GM04503 (cell line): Measurements from ENCODE around the gene REG4.
"Not testable (repeated sequence)": the region's sequence is repeated elsewhere in the genome, so short reads cannot be mapped to it uniquely, and the experiment has no call there.

Experiments
- DNase-seq: peaks from one replicate; pipeline ENCODE4 v3.0.0-alpha.2; 2012; ENCODE audit warnings: low read depth

REG4 gene

GRCh38 chr1:119811387-119811786 is at the start of gene REG4:
Gene REG4, minus strand, starts transcription at chr1:119811460. Its CDS starts 2,691 bp downstream, at chr1:119808769.
- no peak for DNase-seq

- no peak for DNase-seq
Measured at GRCh38 chr1:119859647-119860046, 48.4 kb upstream of the REG4 start.

DNA sequence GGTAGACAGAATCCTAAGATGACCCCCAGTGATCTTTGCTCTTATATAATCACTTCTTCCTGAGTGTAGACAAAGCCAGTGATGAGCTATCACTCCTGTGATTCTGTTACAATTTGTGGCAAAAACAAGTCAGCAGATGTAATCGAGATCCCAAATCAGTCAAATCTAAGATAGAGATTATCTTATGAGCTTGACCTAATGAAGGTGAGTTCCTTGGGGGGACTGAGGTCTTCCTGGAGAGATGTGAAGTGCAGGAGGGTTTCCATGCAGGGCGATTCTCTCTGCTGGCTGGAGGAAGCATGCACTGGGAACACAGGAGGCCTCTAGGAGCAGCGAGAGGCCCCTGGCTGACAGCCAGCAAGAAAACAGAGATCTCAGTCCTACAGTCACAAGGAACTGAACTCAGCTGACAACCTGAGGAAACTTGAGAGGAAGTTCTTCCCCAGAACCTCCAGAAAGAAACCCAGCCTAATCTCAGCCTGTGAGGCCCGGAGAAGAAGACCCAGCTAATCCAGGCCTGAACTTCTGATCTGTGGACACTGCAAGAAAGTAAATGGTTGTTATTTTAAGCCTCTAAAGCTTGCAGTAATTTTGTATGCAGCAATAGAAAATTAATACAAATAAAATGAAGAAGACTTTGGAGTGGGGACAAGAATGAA is 47.4 kb upstream of the REG4 start:
- not testable (repeated sequence) for DNase-seq

DNA sequence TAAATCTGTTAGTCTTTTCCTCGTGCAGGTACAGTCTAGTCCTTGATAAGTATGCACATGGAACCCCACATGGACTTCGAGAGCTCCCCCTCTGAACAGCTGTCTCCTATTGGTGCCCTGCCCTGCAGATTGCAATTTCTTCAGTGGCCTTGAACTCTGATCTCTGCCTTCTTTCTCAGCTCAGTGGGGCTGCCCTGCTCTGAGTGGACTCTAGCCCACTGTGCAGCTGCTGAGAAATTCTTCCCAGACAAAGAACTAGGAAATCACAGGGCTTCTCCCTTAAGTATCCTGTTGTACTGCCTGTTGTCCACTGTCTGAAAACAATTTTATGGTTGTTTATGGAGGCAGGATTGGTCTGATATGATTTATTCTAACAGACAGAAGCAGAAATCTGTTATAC is 46.9 kb upstream of the REG4 start:
- no peak for DNase-seq

DNA sequence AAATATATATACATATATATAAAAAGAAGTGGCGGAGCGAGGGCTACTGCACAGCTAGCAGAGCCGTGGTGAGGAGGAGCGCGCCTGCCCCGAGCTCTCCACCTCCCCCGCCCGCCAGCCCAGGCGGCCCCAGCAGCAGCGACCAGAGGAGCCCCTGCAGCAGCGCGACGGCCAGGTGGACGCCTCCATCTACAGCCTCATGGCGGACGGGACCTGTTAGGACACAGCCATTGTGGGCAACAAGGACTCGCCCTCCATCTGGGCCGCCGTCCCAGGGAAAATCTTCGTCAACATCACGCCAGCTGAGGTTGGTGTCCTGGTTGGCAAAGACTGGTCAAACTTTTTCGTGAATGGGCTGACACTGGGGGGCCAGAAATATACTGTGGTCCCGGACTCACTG is 41.9 kb upstream of the REG4 start:
- no peak for DNase-seq

GRCh38 chr1:119844206-119844605 is 32.9 kb upstream of the REG4 start:
- not testable (repeated sequence) for DNase-seq

DNA sequence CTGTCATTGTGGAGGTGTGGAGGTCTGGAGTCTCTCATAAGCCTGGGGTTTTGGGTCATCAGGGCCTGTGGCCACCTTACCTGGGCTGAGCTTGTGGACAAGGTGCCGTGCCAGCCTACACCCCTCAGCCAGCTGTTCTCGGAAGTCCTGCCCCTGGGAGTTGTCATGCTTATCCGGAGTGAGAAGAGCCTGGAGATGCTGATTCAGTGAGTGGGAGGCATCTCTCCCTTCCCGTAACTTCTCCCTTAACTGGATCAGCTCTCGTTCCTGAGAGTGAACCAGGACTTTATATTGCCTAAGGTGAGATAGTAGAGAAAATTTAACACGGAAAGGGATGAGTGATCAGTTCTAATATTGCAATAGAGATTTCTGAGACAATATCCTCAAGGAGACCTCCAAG is 30.0 kb upstream of the REG4 start:
- DNase-seq = no peak

DNA sequence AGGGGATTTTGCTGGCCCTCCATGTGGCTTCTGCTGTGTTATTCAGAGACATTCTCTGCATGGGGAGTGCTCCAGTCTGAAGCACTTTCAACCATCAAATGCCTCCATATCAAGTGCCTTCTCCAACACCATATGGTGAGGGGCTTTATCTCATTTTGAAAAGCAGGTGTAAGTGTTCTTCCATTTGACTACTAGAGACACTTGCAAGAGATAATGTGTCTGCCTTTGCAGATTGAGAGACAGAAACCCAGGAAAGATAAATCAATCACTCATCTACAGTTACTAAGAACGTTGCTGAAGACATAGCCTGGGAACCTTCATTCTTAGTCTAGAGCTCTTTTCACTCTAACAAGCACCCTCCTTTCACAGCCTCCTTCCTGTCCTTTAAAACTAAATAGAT is 29.5 kb upstream of the REG4 start:
- no peak for DNase-seq

DNA sequence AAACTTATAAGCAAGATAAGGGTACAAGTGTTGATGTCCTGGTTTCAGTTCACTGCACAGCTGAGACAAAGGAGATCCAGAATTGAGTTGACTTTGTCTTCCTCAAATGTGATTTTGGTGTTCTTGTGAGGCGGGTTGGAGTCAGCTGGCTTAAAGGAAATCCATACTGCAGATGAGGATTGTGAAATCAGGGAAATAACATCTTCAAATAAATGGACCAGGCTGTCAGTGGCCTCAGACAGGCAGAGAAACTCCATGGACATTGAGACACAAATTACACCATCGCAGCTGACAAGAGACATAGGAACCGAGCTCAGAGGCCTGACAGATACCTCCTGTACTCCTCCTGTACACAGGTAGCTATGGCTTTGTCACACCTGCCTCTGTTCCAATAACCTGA is 27.0 kb upstream of the REG4 start:
- no peak for DNase-seq

- no peak for DNase-seq
Measured at GRCh38 chr1:119834990-119835389, 23.7 kb upstream of the REG4 start.

DNA sequence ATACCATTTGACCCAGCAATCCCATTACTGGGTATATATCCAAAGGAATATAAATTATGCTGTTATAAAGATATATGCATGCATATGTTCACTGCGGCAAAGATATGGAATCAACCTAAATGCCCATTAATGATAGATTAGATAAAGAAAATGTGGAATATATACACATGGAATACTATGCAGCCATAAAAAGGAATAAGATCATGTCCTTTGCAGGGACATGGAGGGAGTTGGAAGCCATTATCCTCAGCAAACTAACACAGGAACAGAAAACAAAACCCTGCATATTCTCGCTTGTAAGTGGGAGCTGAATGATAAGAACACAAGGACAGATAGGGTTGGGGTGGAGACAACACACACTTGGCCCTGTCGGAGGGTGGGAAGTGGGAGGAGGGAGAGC is 19.8 kb upstream of the REG4 start:
- no peak for DNase-seq

DNA sequence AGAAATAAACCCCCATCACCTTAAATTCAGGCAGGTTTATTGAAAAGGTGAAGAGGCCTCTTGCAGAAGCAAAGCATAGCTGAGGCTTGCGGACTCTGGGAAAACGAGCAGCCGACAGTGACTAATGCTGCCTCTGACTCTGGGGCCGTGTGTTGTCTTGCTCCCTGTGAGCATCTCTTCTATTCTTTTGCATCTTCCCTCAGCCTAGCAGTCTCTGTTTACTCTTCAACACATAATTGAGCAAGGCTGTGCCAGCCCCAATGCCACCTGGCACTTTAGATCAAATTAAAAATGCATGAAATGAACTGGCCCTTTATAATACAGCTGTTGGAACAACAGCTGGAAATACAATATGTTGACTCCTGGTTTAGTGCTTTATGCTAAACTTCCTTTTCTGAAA is 18.4 kb upstream of the REG4 start:
- DNase-seq = no peak

- DNase-seq = not testable (repeated sequence)
Measured at GRCh38 chr1:119829006-119829405, 17.7 kb upstream of the REG4 start.

- DNase-seq = no peak
Measured at GRCh38 chr1:119828266-119828665, 17.0 kb upstream of the REG4 start.

GRCh38 chr1:119827010-119827409 is 15.8 kb upstream of the REG4 start:
- DNase-seq = no peak

GRCh38 chr1:119822406-119822805 is 11.1 kb upstream of the REG4 start:
- DNase-seq = no peak

GRCh38 chr1:119818181-119818580 is 6.9 kb upstream of the REG4 start:
- DNase-seq = no peak

- DNase-seq = no peak
Measured at GRCh38 chr1:119816407-119816806, 5.1 kb upstream of the REG4 start.

GRCh38 chr1:119815928-119816327 is 4.7 kb upstream of the REG4 start:
- DNase-seq = no peak

GRCh38 chr1:119815361-119815760 is 4.1 kb upstream of the REG4 start:
- DNase-seq = peak; percentile 5

DNA sequence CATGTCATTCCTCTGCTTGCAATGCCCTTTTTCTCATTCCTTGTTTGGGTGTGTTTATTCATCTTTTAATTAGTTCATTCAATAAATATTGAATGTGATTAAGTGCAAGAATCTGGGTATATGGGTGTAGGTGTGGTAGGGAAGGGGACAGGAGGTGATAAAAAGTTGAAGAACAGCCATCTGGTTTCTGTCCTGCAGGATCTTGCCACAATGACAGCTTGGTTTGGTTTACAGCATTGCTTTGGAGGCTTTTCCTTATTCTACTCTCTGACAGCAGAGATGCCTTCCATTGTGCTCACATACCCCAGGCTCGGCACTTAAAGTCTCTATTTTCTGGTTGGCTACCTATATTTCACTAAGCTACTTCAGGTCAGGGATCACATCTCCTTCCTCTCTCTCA is 3.0 kb upstream of the REG4 start:
- DNase-seq = no peak

- DNase-seq = no peak
Measured at GRCh38 chr1:119811985-119812557, 811 bp upstream of the REG4 start.

- no peak for DNase-seq
Measured at GRCh38 chr1:119808972-119809550, 2.2 kb downstream of the REG4 start.

- no peak for DNase-seq
Measured at GRCh38 chr1:119808491-119808890, 2.8 kb downstream of the REG4 start.
